HEK293 (cell line): ENCODE measurements around the gene XPR1.

Source experiments
- AEBP2 ChIP-seq: fragments of 450-650 bp; formaldehyde crosslinking; IDR thresholded peaks from 2 replicates; pipeline ENCODE4 v1.5.1; 2016; ENCODE audit warnings: missing biosample characterization, missing genetic modification characterization, borderline replicate concordance
- ZNF121 ChIP-seq: fragments of 450-650 bp; formaldehyde crosslinking; IDR thresholded peaks from 2 replicates; pipeline ENCODE4 v1.5.1; 2016; ENCODE audit warnings: missing biosample characterization, missing genetic modification characterization
- ZNF146 ChIP-seq: fragments of 450-650 bp; formaldehyde crosslinking; IDR thresholded peaks from 2 replicates; pipeline ENCODE4 v1.5.1; 2016; ENCODE audit warnings: missing biosample characterization, missing genetic modification characterization
- TF ChIP-seq, protein P1 (sequence below): fragments of 450-650 bp; formaldehyde crosslinking; IDR thresholded peaks from 2 replicates; pipeline ENCODE4 v1.5.1; 2016; ENCODE audit warnings: missing biosample characterization, missing genetic modification characterization
- TF ChIP-seq, protein P2 (sequence below): fragments of 450-650 bp; formaldehyde crosslinking; IDR thresholded peaks from 2 replicates; pipeline ENCODE4 v1.5.1; 2016; ENCODE audit warnings: missing biosample characterization, missing genetic modification characterization, borderline replicate concordance

GRCh38 chr1:180734366-180734765 is 102.5 kb downstream of the XPR1 start:
- no peak for TF ChIP-seq ZNF121
- TF ChIP-seq, protein P1, sequence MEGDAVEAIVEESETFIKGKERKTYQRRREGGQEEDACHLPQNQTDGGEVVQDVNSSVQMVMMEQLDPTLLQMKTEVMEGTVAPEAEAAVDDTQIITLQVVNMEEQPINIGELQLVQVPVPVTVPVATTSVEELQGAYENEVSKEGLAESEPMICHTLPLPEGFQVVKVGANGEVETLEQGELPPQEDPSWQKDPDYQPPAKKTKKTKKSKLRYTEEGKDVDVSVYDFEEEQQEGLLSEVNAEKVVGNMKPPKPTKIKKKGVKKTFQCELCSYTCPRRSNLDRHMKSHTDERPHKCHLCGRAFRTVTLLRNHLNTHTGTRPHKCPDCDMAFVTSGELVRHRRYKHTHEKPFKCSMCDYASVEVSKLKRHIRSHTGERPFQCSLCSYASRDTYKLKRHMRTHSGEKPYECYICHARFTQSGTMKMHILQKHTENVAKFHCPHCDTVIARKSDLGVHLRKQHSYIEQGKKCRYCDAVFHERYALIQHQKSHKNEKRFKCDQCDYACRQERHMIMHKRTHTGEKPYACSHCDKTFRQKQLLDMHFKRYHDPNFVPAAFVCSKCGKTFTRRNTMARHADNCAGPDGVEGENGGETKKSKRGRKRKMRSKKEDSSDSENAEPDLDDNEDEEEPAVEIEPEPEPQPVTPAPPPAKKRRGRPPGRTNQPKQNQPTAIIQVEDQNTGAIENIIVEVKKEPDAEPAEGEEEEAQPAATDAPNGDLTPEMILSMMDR (tag by site-specific recombination), result no peak
- TF ChIP-seq AEBP2 (tag by site-specific recombination), result no peak
- TF ChIP-seq ZNF146 (tag by site-specific recombination), result no peak
- TF ChIP-seq, protein P2, sequence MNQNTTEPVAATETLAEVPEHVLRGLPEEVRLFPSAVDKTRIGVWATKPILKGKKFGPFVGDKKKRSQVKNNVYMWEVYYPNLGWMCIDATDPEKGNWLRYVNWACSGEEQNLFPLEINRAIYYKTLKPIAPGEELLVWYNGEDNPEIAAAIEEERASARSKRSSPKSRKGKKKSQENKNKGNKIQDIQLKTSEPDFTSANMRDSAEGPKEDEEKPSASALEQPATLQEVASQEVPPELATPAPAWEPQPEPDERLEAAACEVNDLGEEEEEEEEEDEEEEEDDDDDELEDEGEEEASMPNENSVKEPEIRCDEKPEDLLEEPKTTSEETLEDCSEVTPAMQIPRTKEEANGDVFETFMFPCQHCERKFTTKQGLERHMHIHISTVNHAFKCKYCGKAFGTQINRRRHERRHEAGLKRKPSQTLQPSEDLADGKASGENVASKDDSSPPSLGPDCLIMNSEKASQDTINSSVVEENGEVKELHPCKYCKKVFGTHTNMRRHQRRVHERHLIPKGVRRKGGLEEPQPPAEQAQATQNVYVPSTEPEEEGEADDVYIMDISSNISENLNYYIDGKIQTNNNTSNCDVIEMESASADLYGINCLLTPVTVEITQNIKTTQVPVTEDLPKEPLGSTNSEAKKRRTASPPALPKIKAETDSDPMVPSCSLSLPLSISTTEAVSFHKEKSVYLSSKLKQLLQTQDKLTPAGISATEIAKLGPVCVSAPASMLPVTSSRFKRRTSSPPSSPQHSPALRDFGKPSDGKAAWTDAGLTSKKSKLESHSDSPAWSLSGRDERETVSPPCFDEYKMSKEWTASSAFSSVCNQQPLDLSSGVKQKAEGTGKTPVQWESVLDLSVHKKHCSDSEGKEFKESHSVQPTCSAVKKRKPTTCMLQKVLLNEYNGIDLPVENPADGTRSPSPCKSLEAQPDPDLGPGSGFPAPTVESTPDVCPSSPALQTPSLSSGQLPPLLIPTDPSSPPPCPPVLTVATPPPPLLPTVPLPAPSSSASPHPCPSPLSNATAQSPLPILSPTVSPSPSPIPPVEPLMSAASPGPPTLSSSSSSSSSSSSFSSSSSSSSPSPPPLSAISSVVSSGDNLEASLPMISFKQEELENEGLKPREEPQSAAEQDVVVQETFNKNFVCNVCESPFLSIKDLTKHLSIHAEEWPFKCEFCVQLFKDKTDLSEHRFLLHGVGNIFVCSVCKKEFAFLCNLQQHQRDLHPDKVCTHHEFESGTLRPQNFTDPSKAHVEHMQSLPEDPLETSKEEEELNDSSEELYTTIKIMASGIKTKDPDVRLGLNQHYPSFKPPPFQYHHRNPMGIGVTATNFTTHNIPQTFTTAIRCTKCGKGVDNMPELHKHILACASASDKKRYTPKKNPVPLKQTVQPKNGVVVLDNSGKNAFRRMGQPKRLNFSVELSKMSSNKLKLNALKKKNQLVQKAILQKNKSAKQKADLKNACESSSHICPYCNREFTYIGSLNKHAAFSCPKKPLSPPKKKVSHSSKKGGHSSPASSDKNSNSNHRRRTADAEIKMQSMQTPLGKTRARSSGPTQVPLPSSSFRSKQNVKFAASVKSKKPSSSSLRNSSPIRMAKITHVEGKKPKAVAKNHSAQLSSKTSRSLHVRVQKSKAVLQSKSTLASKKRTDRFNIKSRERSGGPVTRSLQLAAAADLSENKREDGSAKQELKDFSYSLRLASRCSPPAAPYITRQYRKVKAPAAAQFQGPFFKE (tag by site-specific recombination), result no peak
